Muscle of leg (tissue), 11 donors: ENCODE measurements around the gene STRN4. TPM values are rescaled to one million over a fixed set of nuclear protein-coding genes. Genes with fewer than 3 reads are reported as not detected.

Source experiments
- DNase-seq: peaks from one replicate; pipeline ENCODE4 v3.0.0; 2013
- H3K27ac ChIP-seq: one replicate; pipeline ENCODE4 v1.5.1; 2013; ENCODE audit warnings: mild to moderate bottlenecking, low read length, control low read depth
- H3K27me3 ChIP-seq: one replicate; pipeline ENCODE4 v1.6.1; 2013; ENCODE audit warnings: low read length; ENCODE audit not compliant: control insufficient read depth, insufficient read depth
- H3K36me3 ChIP-seq: one replicate; pipeline ENCODE4 v1.6.1; 2013; ENCODE audit warnings: low read length; ENCODE audit not compliant: control insufficient read depth, insufficient read depth
- H3K4me1 ChIP-seq: one replicate; pipeline ENCODE4 v1.6.1; 2013; ENCODE audit warnings: low read length; ENCODE audit not compliant: control insufficient read depth, insufficient read depth
- H3K4me3 ChIP-seq: one replicate; pipeline ENCODE4 v1.5.1; 2013; ENCODE audit warnings: low read length, control low read depth
- H3K9me3 ChIP-seq: replicated peaks from 2 replicates; pipeline ENCODE4 v1.6.1; 2013; ENCODE audit warnings: low read depth, low read length; ENCODE audit not compliant: control insufficient read depth
- WGBS: methylation state at CpG from one replicate; pipeline ENCODE4 v1.1.5; 2013; ENCODE audit warnings: missing lambda C conversion rate; ENCODE audit not compliant: insufficient coverage; 5-methylcytosine and 5-hydroxymethylcytosine counted together
- polyA plus RNA-seq, 8 donors: library from polyadenylated mRNA; unstranded; fragments of 120-200 nt; gene quantifications; one replicate each; pipeline versions ENCODE4 v1.2.1 to v1.2.3, GENCODE V29; 2013; ENCODE audit warnings: inconsistent platforms in 1 of 8, low replicate concordance in 1 of 8; ENCODE audit not compliant: insufficient read length in 8 of 8, insufficient read depth in 1 of 8
- total RNA-seq: library from RNA; stranded (reverse); fragments of 120-200 nt; gene quantifications from one replicate; pipeline ENCODE4 v1.2.4, GENCODE V29; 2013

Gene STRN4
- total and polyA plus RNA-seq, 9 donors = 35.2 to 66.0 (median 55.7) TPM

GRCh38 chr19:46674416-46675178, 71.7 kb downstream of the STRN4 start:
- peaks cover 42% of the 10 kb centered on the region for H3K36me3 ChIP-seq
- DNase-seq = no peak
- H3K9me3 ChIP-seq = no peaks in the 10 kb centered on the region
- WGBS = 93% methylated on average over 11 of the region's 21 CpGs
- H3K27ac ChIP-seq = no peak overlapping the region
- H3K4me1 ChIP-seq = no peaks in the 10 kb centered on the region
- no peaks in the 10 kb centered on the region for H3K27me3 ChIP-seq
- H3K4me3 ChIP-seq = no peak overlapping the region

GRCh38 chr19:46670813-46671212, 75.4 kb downstream of the STRN4 start:
- Histone ChIP-seq H3K27me3 (no peaks in the 10 kb centered on the region), H3K9me3 (no peaks in the 10 kb centered on the region), H3K27ac (no peak overlapping the region), H3K4me1 (no peaks in the 10 kb centered on the region), H3K36me3 (peaks cover 22% of the 10 kb centered on the region), H3K4me3 (no peak overlapping the region)
- no peak for DNase-seq

Other genes starting within 250 kb of the STRN4 start
- 70.8 TPM for gene CALM3, start 145.1 kb downstream of the STRN4 start, total RNA-seq
- 100 to 1,000 TPM; 191 to 288 (median 244) TPM for gene CALM3, start 145.1 kb downstream of the STRN4 start, polyA plus RNA-seq
- 2.7 TPM for gene PTGIR, start 121.4 kb downstream of the STRN4 start, total RNA-seq
- 1 to 10 TPM; 1.9 to 4.3 (median 3.3) TPM for gene PTGIR, start 121.4 kb downstream of the STRN4 start, polyA plus RNA-seq
- not detected for gene GNG8, start 110.2 kb downstream of the STRN4 start, total RNA-seq
- gene GNG8, start 110.2 kb downstream of the STRN4 start, polyA plus RNA-seq = 1 to 10 TPM in 2 of 8 donors, under 1 TPM in 2, not detected in 4; 0.70 to 2.7 (median 0.89) TPM
- 14.6 TPM for gene DACT3, start 85.3 kb downstream of the STRN4 start, total RNA-seq
- 10 to 100 TPM; 11.5 to 28.9 (median 19.8) TPM for gene DACT3, start 85.3 kb downstream of the STRN4 start, polyA plus RNA-seq
- 12.1 TPM for gene PRKD2, start 29.3 kb downstream of the STRN4 start, total RNA-seq
- 10 to 100 TPM; 19.6 to 29.8 (median 24.1) TPM for gene PRKD2, start 29.3 kb downstream of the STRN4 start, polyA plus RNA-seq
- 14.3 TPM for gene FKRP, start 393 bp downstream of the STRN4 start, total RNA-seq
- gene FKRP, start 393 bp downstream of the STRN4 start, polyA plus RNA-seq = 10 to 100 TPM; 15.7 to 22.7 (median 20.1) TPM
- 13.9 TPM for gene SLC1A5, start 42.1 kb upstream of the STRN4 start, total RNA-seq
- gene SLC1A5, start 42.1 kb upstream of the STRN4 start, polyA plus RNA-seq = 10 to 100 TPM; 21.6 to 29.7 (median 25.1) TPM
- gene AP2S1, start 104.4 kb upstream of the STRN4 start, total RNA-seq = 70.4 TPM
- 10 to 100 TPM; 52.8 to 72.3 (median 67.2) TPM for gene AP2S1, start 104.4 kb upstream of the STRN4 start, polyA plus RNA-seq
- gene ARHGAP35, start 114.5 kb upstream of the STRN4 start, total RNA-seq = 23.0 TPM
- 10 to 100 TPM; 29.9 to 47.0 (median 39.0) TPM for gene ARHGAP35, start 114.5 kb upstream of the STRN4 start, polyA plus RNA-seq